Mucosa of stomach (tissue), 1 donor: ENCODE results near the gene TP63.

ENCODE experiments used
- H3K27me3 ChIP-seq: one replicate; pipeline ENCODE4 v1.7.0; 2013; ENCODE audit warnings: mild to moderate bottlenecking, low read length; ENCODE audit not compliant: control insufficient read depth, insufficient read depth
- H3K36me3 ChIP-seq: one replicate; pipeline ENCODE4 v1.7.0; 2013; ENCODE audit warnings: low read length; ENCODE audit not compliant: control insufficient read depth, insufficient read depth
- H3K4me1 ChIP-seq: one replicate; pipeline ENCODE4 v1.7.0; 2013; ENCODE audit warnings: mild to moderate bottlenecking, low read length; ENCODE audit not compliant: control insufficient read depth, insufficient read depth
- H3K4me3 ChIP-seq: one replicate; pipeline ENCODE4 v1.7.0; 2013; ENCODE audit warnings: low read length
- H3K9ac ChIP-seq: one replicate; pipeline ENCODE4 v1.7.0; 2013; ENCODE audit warnings: mild to moderate bottlenecking, low read length, moderate library complexity
- H3K9me3 ChIP-seq: one replicate; pipeline ENCODE4 v1.7.0; 2013; ENCODE audit warnings: mild to moderate bottlenecking, low read length, moderate library complexity; ENCODE audit not compliant: control insufficient read depth
- donor health status: Pancreatic carcinoma.

Gene TP63

GRCh38 chr3:189863031-189863430 is 231.8 kb downstream of the TP63 start:
- no peak overlapping the region for H3K4me3 ChIP-seq

DNA sequence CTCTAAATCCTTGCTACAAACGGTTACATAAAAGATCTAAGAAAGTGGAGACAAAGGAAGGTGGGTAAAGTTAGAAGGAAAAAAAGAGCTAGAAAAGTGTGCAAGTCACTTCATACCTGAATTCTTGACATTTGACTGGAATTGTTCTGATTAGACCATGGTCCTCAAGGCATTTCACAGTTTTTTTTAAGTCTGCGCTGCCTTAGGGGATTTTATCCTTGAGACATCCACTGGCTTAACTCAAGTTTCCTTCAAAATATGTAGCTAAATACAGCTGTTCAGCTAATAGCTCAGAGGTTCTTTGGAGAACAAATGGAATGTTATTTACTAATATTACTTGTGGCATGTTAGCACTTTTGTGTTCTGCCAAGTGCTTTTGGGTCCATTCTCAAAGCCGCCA is 236.9 kb downstream of the TP63 start:
- H3K9me3 ChIP-seq = no peaks in the 10 kb centered on the region
- no peak overlapping the region for H3K4me3 ChIP-seq
- no peak overlapping the region for H3K9ac ChIP-seq
- no peaks in the 10 kb centered on the region for H3K27me3 ChIP-seq
- H3K4me1 ChIP-seq = no peaks in the 10 kb centered on the region
- no peaks in the 10 kb centered on the region for H3K36me3 ChIP-seq

More at GRCh38 chr3:189863031-189863430, 231.8 kb downstream of the TP63 start:
- Histone ChIP-seq H3K27me3 (no peaks in the 10 kb centered on the region), H3K9ac (no peak overlapping the region), H3K9me3 (no peaks in the 10 kb centered on the region), H3K36me3 (no peaks in the 10 kb centered on the region), H3K4me1 (no peaks in the 10 kb centered on the region)

DNA sequence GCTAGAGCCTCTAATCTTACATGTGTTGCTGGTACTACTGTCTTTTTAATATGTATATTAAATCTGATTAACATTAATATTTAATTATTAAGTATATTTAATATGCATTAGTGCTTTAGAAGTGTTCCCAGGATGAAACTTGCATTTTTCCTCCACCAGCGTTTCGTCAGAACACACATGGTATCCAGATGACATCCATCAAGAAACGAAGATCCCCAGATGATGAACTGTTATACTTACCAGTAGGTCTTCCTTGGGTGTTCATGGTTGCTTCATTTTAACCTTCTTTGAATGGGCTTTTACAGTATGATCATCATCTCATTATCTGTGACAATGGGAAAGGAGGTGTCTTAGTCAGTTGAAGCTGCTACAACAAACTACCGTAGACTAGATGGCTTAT is 238.0 kb downstream of the TP63 start:
- H3K4me1 ChIP-seq = no peaks in the 10 kb centered on the region
- H3K27me3 ChIP-seq = no peaks in the 10 kb centered on the region
- H3K4me3 ChIP-seq = no peak overlapping the region
- no peaks in the 10 kb centered on the region for H3K9me3 ChIP-seq
- no peaks in the 10 kb centered on the region for H3K36me3 ChIP-seq
- H3K9ac ChIP-seq = no peak overlapping the region

- H3K27me3 ChIP-seq = no peaks in the 10 kb centered on the region
- H3K4me3 ChIP-seq = no peak overlapping the region
Observed at GRCh38 chr3:189871418-189871817, 240.2 kb downstream of the TP63 start.

DNA sequence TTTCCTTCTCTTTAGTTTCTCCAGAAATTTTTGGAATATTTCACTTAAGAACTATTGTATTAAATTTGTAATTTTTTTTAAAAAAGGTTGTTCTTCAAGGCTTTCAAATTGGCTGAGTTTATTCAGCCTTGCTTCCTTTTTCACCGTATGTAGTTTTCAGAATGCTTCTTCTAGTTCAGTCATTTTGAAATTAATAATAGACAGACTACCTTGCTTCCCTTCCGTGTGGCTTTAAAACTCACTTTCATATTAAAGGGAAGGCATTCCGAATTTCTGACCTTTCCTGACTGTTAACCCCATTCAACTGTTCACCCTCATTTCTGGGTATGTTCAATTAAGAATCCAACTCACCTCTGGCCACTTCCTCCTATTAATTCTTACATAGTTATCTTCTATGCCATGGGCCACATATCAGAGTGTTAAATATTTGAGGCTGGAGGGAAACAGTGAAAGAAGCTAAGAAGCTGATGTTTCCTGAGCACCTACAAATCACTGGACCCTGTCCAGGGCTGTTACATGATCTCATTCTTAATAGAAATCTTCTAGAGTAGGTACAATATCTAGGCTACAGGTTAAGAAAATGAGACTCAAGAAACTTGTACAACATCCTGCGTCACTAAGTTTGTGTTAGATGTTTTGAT is 252.0 kb downstream of the TP63 start:
- Histone ChIP-seq H3K4me1 (no peaks in the 10 kb centered on the region), H3K9me3 (no peaks in the 10 kb centered on the region), H3K4me3 (no peak overlapping the region), H3K9ac (no peak overlapping the region), H3K36me3 (no peaks in the 10 kb centered on the region), H3K27me3 (no peaks in the 10 kb centered on the region)

More at GRCh38 chr3:189871418-189871817, 240.2 kb downstream of the TP63 start:
- no peak overlapping the region for H3K9ac ChIP-seq
- no peaks in the 10 kb centered on the region for H3K9me3 ChIP-seq
- H3K36me3 ChIP-seq = no peaks in the 10 kb centered on the region
- no peaks in the 10 kb centered on the region for H3K4me1 ChIP-seq

DNA sequence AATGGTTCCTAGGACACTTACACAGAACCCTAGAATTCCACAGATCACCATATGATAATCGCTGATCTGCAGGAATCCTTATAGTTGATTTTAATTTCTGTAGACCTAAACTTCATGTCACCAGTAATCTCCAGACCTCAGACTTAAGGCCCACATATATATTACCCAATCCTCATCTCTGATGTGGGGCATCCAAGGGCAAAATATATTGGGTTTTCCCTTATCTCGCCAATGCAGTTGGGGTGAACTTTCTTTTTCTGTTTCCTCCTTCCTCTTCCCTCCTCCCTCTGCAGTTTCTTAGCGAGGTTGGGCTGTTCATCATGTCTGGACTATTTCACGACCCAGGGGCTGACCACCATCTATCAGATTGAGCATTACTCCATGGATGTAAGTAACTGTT is 259.3 kb downstream of the TP63 start:
- H3K9ac ChIP-seq = no peak overlapping the region
- H3K9me3 ChIP-seq = no peaks in the 10 kb centered on the region
- H3K27me3 ChIP-seq = no peaks in the 10 kb centered on the region
- no peaks in the 10 kb centered on the region for H3K4me1 ChIP-seq
- H3K4me3 ChIP-seq = no peak overlapping the region
- no peaks in the 10 kb centered on the region for H3K36me3 ChIP-seq

- Histone ChIP-seq H3K9me3 (no peaks in the 10 kb centered on the region), H3K27me3 (no peaks in the 10 kb centered on the region), H3K36me3 (no peaks in the 10 kb centered on the region), H3K4me3 (no peak overlapping the region), H3K9ac (no peak overlapping the region), H3K4me1 (no peaks in the 10 kb centered on the region)
Observed at GRCh38 chr3:189896533-189896932, 265.3 kb downstream of the TP63 start.

DNA sequence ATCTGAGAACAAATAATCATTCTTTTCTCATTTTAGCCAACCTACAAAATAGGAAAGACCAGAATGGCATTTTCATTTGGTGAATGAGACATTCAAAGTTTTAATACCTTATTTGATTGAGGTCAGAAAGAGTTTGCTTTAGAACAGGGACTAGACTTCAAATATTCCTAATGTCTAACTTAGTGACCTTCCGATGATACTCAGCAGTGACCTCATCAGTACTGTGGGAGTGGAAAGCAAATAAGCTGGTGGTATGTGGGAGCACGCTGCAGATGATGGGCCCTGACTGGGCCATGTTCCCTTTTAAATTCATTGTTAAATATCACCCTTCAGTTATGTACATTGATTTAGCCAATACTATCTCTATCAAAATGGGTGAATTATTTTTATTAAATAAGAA is 266.2 kb downstream of the TP63 start:
- no peaks in the 10 kb centered on the region for H3K36me3 ChIP-seq
- no peaks in the 10 kb centered on the region for H3K9me3 ChIP-seq
- H3K9ac ChIP-seq = no peak overlapping the region
- H3K27me3 ChIP-seq = no peaks in the 10 kb centered on the region
- no peaks in the 10 kb centered on the region for H3K4me1 ChIP-seq
- H3K4me3 ChIP-seq = no peak overlapping the region

- no peak overlapping the region for H3K9ac ChIP-seq
- H3K36me3 ChIP-seq = no peaks in the 10 kb centered on the region
- H3K9me3 ChIP-seq = no peaks in the 10 kb centered on the region
- H3K27me3 ChIP-seq = no peaks in the 10 kb centered on the region
- no peak overlapping the region for H3K4me3 ChIP-seq
- H3K4me1 ChIP-seq = no peaks in the 10 kb centered on the region
Observed at GRCh38 chr3:189898559-189899153, 267.5 kb downstream of the TP63 start.

DNA sequence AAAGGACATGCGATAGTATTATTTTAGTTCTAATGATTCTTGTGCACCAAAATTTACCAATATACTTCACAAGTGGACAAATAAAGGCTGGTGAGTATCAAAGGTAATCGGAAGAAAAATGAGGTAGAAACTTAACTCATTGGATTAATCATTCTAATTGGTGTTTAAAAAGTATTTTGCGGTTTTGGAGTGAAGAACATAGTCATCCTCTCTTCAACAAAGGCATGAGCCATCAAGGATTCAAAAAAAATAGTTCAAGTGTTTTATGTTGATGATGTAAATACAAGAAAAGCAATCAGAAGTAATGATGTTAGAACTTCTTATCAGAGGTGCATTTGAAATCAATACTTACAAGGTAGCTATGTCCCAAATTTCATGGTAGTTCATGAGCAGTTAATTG is 268.0 kb downstream of the TP63 start:
- no peaks in the 10 kb centered on the region for H3K4me1 ChIP-seq
- H3K27me3 ChIP-seq = no peaks in the 10 kb centered on the region
- H3K9me3 ChIP-seq = no peaks in the 10 kb centered on the region
- H3K36me3 ChIP-seq = no peaks in the 10 kb centered on the region
- H3K4me3 ChIP-seq = no peak overlapping the region
- H3K9ac ChIP-seq = no peak overlapping the region

DNA sequence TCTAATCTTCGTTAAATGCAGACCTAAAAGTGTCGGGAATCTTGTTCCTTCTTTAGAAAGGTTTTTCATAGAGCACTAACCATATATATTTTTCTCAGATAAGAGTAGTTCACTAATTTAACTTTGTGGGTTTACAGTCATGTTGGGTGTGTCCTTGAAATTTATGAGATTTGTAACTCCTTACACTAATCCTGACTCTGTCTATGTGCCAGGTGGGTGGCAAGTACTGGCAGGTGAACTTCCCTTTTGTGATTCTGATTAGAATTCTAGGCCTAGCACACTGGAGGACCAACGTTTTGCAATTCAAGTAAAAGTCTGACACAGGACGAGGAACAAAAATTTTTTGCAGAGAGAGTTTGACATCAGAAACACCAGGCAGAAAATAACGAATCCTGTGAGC is 269.4 kb downstream of the TP63 start:
- Histone ChIP-seq H3K36me3 (no peaks in the 10 kb centered on the region), H3K9me3 (no peaks in the 10 kb centered on the region), H3K4me1 (no peaks in the 10 kb centered on the region), H3K4me3 (no peak overlapping the region), H3K9ac (no peak overlapping the region), H3K27me3 (no peaks in the 10 kb centered on the region)

DNA sequence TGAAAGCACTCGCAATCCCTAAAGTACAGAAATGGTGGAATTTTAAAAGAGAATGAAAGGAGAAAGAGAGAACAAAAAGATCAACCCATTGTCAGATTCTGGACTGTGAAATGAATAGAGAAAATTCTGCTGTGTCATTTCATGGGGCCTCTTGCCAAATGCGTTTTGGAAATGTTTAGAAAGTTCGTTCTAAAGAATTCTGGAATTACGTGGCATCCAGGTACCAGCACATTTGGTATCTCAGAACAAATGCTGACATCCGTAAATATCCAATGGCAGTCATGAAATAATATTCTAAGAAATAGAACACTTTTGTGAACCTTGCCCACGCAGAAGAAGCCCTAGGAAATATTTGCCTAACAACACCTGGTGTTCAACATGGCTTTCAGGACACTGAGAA is 270.3 kb downstream of the TP63 start:
- no peaks in the 10 kb centered on the region for H3K4me1 ChIP-seq
- no peak overlapping the region for H3K4me3 ChIP-seq
- H3K9me3 ChIP-seq = no peaks in the 10 kb centered on the region
- H3K27me3 ChIP-seq = no peaks in the 10 kb centered on the region
- H3K36me3 ChIP-seq = no peaks in the 10 kb centered on the region
- H3K9ac ChIP-seq = no peak overlapping the region
